Gastrocnemius medialis (tissue), 4 donors: ENCODE results near the gene HAO2.
A peak's percentile ranks its signal among the peaks of the same experiment; 100 is the strongest.

Experiments used
- POLR2A ChIP-seq, 2 donors: fragments of 450-650 bp; IDR thresholded peaks; one replicate each; pipeline ENCODE4 v1.6.1; 2017; ENCODE audit warnings: antibody characterized with exemption in 2 of 2, mild to moderate bottlenecking in 2 of 2, moderate library complexity in 2 of 2
- TF ChIP-seq, protein P1 (sequence below), 5 experiments: fragments of 450-650 bp in 3 of 5; fragments of 200-600 bp in 2 of 5; sonication (generic) in 2 of 5; IDR thresholded peaks in 4 of 5; conservative IDR thresholded peaks in 1 of 5; 1 replicate in 4 of 5; 2 replicates in 1 of 5; pipeline ENCODE4 v1.5.1; 2016 to 2019; ENCODE audit warnings: antibody characterized with exemption in 5 of 5, mild to moderate bottlenecking in 3 of 5, moderate library complexity in 3 of 5

DNA sequence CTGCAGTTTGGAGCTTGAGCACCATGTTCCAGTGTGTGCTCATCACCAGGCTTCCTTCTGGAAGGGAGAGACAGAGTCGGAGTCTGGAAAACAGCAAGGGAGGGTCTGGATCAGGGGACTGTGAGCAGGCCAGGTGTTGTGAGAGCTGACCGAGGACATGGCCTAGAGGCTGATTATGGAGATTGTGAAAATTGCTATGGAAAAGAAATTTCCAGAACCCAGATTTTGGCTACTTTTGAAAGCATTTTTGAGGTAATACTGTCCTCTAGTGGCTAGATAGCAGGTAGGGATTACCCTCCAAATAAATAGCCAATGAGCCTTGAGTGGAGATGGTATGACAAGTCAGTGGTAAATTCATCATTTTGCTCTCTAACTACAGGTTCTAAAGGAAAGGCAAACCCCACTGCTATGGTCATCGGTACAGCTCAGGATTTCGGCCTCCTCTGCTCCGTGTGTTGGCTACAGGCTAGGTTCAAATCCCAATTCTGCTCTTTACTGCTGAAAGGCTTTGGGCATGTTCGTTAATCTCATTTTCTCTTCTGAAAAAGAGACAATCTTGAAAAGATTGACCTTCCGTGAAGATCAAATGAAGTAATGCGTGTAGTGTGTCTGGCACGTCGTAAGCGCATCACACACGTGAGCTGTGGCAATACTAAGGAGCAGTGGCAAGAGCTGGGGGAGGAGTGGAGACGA lies 1.0 kb upstream of the HAO2 start:
- TF ChIP-seq, protein P1, sequence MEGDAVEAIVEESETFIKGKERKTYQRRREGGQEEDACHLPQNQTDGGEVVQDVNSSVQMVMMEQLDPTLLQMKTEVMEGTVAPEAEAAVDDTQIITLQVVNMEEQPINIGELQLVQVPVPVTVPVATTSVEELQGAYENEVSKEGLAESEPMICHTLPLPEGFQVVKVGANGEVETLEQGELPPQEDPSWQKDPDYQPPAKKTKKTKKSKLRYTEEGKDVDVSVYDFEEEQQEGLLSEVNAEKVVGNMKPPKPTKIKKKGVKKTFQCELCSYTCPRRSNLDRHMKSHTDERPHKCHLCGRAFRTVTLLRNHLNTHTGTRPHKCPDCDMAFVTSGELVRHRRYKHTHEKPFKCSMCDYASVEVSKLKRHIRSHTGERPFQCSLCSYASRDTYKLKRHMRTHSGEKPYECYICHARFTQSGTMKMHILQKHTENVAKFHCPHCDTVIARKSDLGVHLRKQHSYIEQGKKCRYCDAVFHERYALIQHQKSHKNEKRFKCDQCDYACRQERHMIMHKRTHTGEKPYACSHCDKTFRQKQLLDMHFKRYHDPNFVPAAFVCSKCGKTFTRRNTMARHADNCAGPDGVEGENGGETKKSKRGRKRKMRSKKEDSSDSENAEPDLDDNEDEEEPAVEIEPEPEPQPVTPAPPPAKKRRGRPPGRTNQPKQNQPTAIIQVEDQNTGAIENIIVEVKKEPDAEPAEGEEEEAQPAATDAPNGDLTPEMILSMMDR (IDR thresholded peaks at IDR 0.05 in 4 of 5, conservative IDR thresholded peaks at IDR 0.05 in 1 of 5): peak; percentile 55 to 65 (median 57)
- TF ChIP-seq POLR2A (IDR thresholded peaks at IDR 0.05): no peak
